SK-N-SH treated with all-trans-retinoic acid at 6 μM for 48 hours (cell line): ENCODE results near the gene KNDC1.

Experiments
- ATAC-seq: fragments of 200-7000 bp; cut with Tn5 transposase; 3 replicates; pipeline ENCODE4 v1.9.1; 2020; ENCODE audit warnings: mild to moderate bottlenecking, moderate library complexity
- BACH2 ChIP-seq: fragments of 250-450 bp; sonication (Bioruptor Pico); IDR thresholded peaks from 2 replicates; pipeline ENCODE4 v1.9.0; 2021; ENCODE audit warnings: mild to moderate bottlenecking, borderline replicate concordance
- CSRNP3 ChIP-seq: fragments of 250-450 bp; sonication (Bioruptor Pico); IDR thresholded peaks from 2 replicates; pipeline ENCODE4 v1.5.1; 2021; ENCODE audit warnings: mild to moderate bottlenecking, moderate library complexity
- ESRRG ChIP-seq: fragments of 250-450 bp; sonication (Bioruptor Pico); IDR thresholded peaks from 2 replicates; pipeline ENCODE4 v1.6.1; 2021; ENCODE audit warnings: mild to moderate bottlenecking
- GLIS3 ChIP-seq: fragments of 250-450 bp; sonication (Bioruptor Pico); IDR thresholded peaks from 2 replicates; pipeline ENCODE4 v1.5.0; 2020; ENCODE audit warnings: mild to moderate bottlenecking, moderate library complexity
- ISL1 ChIP-seq: fragments of 250-450 bp; sonication (Bioruptor Pico); IDR thresholded peaks from 2 replicates; pipeline ENCODE4 v2.1.2; 2022; ENCODE audit warnings: mild to moderate bottlenecking, moderate library complexity
- OSR1 ChIP-seq: fragments of 250-450 bp; sonication (Bioruptor Pico); IDR thresholded peaks from 2 replicates; pipeline ENCODE4 v1.8.0; 2022; ENCODE audit warnings: moderate library complexity, mild to moderate bottlenecking, inconsistent platforms
- PPARA ChIP-seq: fragments of 250-450 bp; sonication (Bioruptor Pico); IDR thresholded peaks from 2 replicates; pipeline ENCODE4 v1.5.0; 2020; ENCODE audit warnings: mild to moderate bottlenecking, borderline replicate concordance
- RARB ChIP-seq: fragments of 250-450 bp; sonication (Bioruptor Pico); IDR thresholded peaks from 2 replicates; pipeline ENCODE4 v1.8.0; 2021; ENCODE audit warnings: mild to moderate bottlenecking, moderate library complexity
- TCF4 ChIP-seq: fragments of 250-450 bp; sonication (Bioruptor Pico); IDR thresholded peaks from 2 replicates; pipeline ENCODE4 v1.8.0; 2021; ENCODE audit warnings: mild to moderate bottlenecking, moderate library complexity, borderline replicate concordance
- TOX ChIP-seq: fragments of 250-450 bp; sonication (Bioruptor Pico); IDR thresholded peaks from 2 replicates; pipeline ENCODE4 v1.8.0; 2021; ENCODE audit warnings: mild to moderate bottlenecking, moderate library complexity, borderline replicate concordance
- ZC3H10 ChIP-seq: fragments of 250-450 bp; sonication (Bioruptor Pico); IDR thresholded peaks from 2 replicates; pipeline ENCODE4 v1.5.1; 2021; ENCODE audit warnings: mild to moderate bottlenecking, moderate library complexity
- ZFP3 ChIP-seq: fragments of 250-450 bp; sonication (Bioruptor Pico); IDR thresholded peaks from 2 replicates; pipeline ENCODE4 v1.5.0; 2020; ENCODE audit warnings: mild to moderate bottlenecking, moderate library complexity
- ZFP30 ChIP-seq: fragments of 450-650 bp; formaldehyde crosslinking; IDR thresholded peaks from 2 replicates; pipeline ENCODE4 v1.5.0; 2022; ENCODE audit warnings: mild to moderate bottlenecking, moderate library complexity
- ZNF565 ChIP-seq: fragments of 450-650 bp; formaldehyde crosslinking; conservative IDR thresholded peaks from 2 replicates; pipeline ENCODE4 v1.5.0; 2020; ENCODE audit warnings: low read depth, mild to moderate bottlenecking, moderate library complexity
- ZNF8 ChIP-seq: fragments of 450-650 bp; formaldehyde crosslinking; IDR thresholded peaks from 2 replicates; pipeline ENCODE4 v1.5.0; 2020; ENCODE audit warnings: mild to moderate bottlenecking, moderate library complexity
- TF ChIP-seq, protein P1 (sequence below): fragments of 250-450 bp; sonication (Bioruptor Pico); IDR thresholded peaks from 2 replicates; pipeline ENCODE4 v1.5.1; 2020; ENCODE audit warnings: low read depth, mild to moderate bottlenecking, moderate library complexity
- TF ChIP-seq, protein P2 (sequence below): fragments of 250-450 bp; sonication (Bioruptor Pico); IDR thresholded peaks from 2 replicates; pipeline ENCODE4 v1.8.0; 2020; ENCODE audit warnings: mild to moderate bottlenecking, moderate library complexity, borderline replicate concordance
- TF ChIP-seq, protein P3 (sequence below): fragments of 250-450 bp; sonication (Bioruptor Pico); IDR thresholded peaks from 2 replicates; pipeline ENCODE4 v1.5.0; 2020; ENCODE audit warnings: mild to moderate bottlenecking, moderate library complexity

The KNDC1 gene

GRCh38 chr10:133132473-133133291, 27.3 kb upstream of the KNDC1 start:
- no peak for ATAC-seq
- TF ChIP-seq PPARA (CRISPR knock-in tag) = no peak
- TF ChIP-seq, protein P1, sequence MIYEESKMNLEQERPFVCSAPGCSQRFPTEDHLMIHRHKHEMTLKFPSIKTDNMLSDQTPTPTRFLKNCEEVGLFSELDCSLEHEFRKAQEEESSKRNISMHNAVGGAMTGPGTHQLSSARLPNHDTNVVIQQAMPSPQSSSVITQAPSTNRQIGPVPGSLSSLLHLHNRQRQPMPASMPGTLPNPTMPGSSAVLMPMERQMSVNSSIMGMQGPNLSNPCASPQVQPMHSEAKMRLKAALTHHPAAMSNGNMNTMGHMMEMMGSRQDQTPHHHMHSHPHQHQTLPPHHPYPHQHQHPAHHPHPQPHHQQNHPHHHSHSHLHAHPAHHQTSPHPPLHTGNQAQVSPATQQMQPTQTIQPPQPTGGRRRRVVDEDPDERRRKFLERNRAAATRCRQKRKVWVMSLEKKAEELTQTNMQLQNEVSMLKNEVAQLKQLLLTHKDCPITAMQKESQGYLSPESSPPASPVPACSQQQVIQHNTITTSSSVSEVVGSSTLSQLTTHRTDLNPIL (CRISPR knock-in tag) = no peak
- no peak for TF ChIP-seq ZNF8 (CRISPR knock-in tag)
- TF ChIP-seq CSRNP3 (CRISPR knock-in tag) = no peak
- TF ChIP-seq, protein P2, sequence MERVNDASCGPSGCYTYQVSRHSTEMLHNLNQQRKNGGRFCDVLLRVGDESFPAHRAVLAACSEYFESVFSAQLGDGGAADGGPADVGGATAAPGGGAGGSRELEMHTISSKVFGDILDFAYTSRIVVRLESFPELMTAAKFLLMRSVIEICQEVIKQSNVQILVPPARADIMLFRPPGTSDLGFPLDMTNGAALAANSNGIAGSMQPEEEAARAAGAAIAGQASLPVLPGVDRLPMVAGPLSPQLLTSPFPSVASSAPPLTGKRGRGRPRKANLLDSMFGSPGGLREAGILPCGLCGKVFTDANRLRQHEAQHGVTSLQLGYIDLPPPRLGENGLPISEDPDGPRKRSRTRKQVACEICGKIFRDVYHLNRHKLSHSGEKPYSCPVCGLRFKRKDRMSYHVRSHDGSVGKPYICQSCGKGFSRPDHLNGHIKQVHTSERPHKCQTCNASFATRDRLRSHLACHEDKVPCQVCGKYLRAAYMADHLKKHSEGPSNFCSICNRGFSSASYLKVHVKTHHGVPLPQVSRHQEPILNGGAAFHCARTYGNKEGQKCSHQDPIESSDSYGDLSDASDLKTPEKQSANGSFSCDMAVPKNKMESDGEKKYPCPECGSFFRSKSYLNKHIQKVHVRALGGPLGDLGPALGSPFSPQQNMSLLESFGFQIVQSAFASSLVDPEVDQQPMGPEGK (CRISPR knock-in tag) = no peak
- no peak for TF ChIP-seq RARB (CRISPR knock-in tag)
- TF ChIP-seq ZFP3 (CRISPR knock-in tag) = no peak
- TF ChIP-seq ZFP30 (CRISPR knock-in tag) = no peak
- no peak for TF ChIP-seq TOX (CRISPR knock-in tag)
- TF ChIP-seq ZNF565 = no peak
- TF ChIP-seq OSR1 (CRISPR knock-in tag) = no peak
- TF ChIP-seq GLIS3 (CRISPR knock-in tag) = no peak
- TF ChIP-seq, all 23 proteins: peak for 0

DNA sequence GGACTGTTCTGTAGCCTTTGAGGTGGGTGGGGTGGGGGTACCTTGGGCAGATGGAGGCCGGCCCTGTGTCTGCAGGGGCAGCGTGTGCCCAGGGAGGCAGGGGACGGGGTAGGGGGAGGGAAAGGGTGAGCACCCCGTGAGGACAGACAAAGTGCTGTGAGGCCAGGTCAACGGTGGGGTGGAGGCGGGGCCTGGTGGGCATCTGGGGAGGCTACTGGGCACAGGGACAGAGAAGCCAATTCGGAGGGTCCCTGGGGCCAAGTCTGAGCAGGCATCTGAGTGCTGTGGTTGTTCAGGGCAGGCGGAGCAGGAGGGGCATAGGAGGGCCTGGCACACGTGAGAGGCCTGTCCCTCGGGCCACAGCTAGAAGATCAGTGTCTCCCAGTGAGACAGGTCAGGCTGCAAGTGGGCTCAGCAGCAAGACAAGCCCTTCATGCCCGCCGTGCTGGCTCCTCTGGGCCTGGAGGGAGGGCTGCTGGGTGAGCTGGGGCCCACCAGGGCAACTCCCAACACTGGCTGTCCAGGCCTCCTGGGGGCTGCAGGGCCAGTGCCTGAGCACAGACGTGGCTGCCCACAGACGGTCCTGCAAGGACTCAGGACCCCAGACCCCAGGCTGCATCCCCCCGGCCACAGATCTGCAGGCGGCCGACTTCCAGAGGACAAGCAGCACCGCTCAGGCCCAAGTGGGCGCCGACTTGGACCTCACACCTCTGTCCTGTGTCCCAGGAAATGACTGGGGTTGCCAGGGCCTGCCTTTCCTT, 26.4 kb upstream of the KNDC1 start:
- TF ChIP-seq, protein P3, sequence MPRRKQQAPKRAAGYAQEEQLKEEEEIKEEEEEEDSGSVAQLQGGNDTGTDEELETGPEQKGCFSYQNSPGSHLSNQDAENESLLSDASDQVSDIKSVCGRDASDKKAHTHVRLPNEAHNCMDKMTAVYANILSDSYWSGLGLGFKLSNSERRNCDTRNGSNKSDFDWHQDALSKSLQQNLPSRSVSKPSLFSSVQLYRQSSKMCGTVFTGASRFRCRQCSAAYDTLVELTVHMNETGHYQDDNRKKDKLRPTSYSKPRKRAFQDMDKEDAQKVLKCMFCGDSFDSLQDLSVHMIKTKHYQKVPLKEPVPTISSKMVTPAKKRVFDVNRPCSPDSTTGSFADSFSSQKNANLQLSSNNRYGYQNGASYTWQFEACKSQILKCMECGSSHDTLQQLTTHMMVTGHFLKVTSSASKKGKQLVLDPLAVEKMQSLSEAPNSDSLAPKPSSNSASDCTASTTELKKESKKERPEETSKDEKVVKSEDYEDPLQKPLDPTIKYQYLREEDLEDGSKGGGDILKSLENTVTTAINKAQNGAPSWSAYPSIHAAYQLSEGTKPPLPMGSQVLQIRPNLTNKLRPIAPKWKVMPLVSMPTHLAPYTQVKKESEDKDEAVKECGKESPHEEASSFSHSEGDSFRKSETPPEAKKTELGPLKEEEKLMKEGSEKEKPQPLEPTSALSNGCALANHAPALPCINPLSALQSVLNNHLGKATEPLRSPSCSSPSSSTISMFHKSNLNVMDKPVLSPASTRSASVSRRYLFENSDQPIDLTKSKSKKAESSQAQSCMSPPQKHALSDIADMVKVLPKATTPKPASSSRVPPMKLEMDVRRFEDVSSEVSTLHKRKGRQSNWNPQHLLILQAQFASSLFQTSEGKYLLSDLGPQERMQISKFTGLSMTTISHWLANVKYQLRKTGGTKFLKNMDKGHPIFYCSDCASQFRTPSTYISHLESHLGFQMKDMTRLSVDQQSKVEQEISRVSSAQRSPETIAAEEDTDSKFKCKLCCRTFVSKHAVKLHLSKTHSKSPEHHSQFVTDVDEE = no peak
- no peak for TF ChIP-seq CSRNP3 (CRISPR knock-in tag)
- no peak for TF ChIP-seq ISL1 (CRISPR knock-in tag)
- TF ChIP-seq ZC3H10 (CRISPR knock-in tag) = no peak
- no peak for TF ChIP-seq GLIS3 (CRISPR knock-in tag)
- TF ChIP-seq TCF4 = no peak
- no peak for TF ChIP-seq PPARA (CRISPR knock-in tag)
- no peak for TF ChIP-seq ZFP3 (CRISPR knock-in tag)
- TF ChIP-seq ZNF565 = no peak
- TF ChIP-seq OSR1 (CRISPR knock-in tag) = no peak
- TF ChIP-seq RARB (CRISPR knock-in tag) = no peak
- no peak for TF ChIP-seq BACH2 (CRISPR knock-in tag)
- peak; percentile 21; the same call in 2 of the 3 replicates for ATAC-seq

- TF ChIP-seq, protein P3 = no peak
- TF ChIP-seq ZC3H10 (CRISPR knock-in tag) (no peak), ZNF565 (no peak), GLIS3 (CRISPR knock-in tag) (no peak), ESRRG (CRISPR knock-in tag) (no peak), ISL1 (CRISPR knock-in tag) (no peak), ZFP30 (CRISPR knock-in tag) (no peak)
- peak; percentile 75 for ATAC-seq
Observed at GRCh38 chr10:133134411-133135115, 25.5 kb upstream of the KNDC1 start.
